ENCODE data around the gene C22orf39.

Gene C22orf39

DNA sequence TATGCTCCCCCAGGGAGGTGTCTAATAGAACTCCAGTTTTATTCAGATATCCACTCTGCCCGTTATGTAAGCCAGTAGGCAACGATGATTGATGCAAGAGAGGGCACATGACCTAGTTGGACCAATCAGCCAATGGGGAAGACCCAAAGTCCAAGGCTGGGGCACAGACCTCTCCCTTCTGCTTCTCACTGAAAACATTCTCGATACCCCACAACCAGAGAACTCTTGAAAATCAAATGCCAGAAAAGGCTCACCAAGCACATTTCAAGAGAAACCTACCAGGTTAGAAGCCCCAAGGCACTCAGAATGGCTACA lies 23.4 kb downstream of the C22orf39 start:
- DNase-seq, result no peak

DNA sequence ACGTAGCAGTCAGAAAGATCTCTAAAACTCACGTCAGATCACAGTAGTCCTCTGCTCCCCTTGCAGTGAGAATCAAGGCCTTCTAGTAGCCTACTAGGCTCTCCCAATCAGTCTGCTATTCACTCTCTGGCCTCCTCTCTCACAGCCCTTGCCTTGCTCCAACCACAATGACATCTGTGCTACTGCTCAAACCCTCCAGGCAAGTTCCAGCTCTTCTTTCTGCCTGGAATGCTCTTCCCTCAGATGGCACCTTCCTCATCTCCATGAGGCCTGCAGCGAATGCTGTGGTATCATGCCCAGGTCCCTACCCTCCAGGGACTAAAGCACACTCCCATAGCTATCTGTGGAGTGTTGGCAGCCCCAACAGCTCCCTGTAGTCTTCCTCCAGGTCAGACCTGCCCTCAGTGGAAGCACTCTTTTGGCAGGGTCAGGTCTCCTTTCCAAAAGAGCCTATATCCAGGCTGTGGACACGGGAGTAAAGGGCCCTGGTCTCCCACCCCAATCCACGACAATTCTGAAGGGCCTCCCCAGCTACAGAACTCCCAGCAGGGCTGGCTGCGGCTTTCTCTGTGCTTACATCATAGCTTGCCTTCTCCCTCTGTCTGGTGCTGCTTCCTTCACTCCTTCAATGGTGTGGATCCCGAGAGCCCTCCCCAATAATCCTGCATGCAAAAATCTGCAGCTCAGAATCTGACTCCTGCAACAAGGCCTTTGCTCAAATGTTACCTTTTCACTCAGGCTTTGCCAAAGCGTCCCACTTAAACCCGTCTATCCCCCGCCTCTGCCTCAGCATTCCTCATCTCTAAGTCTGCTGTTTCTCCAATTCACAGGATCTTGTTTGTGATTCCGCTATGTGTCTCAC lies 24.8 kb downstream of the C22orf39 start:
- no peak for DNase-seq

DNA sequence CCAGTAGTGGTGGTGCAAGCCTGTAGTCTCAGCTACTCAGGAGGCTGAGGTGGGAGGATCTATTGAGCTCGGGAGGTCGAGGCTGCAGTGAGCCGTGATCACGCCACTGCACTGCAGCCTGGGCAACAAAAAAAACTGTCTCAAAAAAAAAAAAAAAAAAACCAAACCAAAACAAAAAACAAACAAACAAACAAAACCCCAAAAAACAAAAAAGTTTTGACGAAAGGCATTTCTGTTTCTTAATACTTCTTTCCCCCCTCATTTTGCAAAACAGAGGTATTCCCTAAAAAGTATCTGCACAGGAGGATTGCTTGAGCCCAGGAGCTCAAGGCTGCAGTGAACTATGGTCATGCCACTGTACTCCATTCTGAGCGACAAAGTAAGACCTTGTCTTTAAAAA lies 27.2 kb downstream of the C22orf39 start:
- DNase-seq, result no peak

DNA sequence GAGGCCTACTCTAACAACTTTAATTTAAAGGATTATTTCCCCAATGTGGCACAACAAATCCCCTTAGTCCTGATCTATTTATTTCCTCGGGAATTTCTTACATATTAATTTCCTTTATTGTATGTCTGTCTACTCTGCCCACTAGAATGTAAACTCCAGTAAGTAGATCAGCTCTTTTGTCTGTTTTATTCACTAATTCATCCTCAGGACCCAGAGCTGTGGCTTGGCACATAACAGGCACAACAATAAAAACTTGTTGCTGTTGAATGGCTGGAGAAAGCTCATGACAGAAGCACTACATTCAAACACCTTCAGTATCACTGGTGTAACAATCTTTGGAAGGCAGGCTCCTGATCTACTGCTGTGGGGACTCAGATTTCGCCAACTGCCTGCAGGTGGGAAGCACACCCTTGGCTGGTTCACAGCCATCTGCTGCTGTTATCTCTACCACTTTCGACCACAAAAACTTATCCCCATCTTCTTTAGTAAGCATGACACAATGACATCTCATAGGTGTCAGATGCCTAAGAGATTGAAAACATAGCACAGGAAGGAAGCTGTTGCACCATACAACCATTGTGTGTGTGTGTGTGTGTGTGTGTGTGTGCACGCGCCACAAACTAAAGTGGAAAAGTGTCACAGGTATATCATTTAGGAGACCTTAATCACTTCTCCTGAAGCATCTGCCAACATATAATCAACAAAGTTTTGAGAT lies 27.9 kb downstream of the C22orf39 start:
- DNase-seq, result peak; percentile 54 to 79

DNA sequence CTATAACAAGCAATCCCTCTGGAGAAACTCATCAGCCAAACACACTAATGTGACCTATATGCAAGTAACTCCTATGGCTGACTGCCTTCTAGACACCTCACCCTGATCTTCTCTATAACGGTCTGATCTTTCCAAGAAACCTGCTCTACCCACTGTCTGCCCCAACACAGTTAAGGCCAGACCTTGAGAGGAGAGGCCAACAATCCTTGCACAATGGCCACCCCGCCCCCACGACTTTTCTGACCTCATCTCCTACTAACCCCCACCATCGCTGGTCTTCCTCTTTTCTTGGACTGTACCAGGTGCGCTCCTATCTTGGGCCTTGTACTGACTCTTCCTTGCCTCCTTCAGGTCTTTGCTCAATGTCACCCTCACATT lies 28.4 kb downstream of the C22orf39 start:
- DNase-seq, result no peak

- DNase-seq, result no peak
These were observed 34.6 kb downstream of the C22orf39 start for GRCh38 chr22:19412923-19413322.

DNA sequence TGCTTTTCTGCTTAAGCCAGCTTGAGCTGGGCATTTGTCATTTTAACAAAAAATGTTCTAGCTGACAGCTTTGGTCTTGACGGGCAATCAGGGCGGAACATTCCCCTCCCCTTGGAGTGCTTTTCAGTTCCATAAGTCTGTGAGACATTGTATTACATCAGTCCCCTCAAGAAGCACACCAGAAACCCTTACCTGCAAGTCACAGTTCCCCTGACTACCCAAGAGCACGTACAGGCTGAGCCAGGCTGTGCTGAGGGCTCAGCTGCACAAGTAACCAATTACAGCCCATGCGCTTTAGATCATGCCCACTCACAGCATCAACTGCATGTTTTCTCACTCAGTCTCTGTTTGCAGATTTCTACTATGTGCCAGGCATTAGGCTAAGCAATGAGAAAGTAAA lies 35.0 kb downstream of the C22orf39 start:
- DNase-seq, result no peak

DNA sequence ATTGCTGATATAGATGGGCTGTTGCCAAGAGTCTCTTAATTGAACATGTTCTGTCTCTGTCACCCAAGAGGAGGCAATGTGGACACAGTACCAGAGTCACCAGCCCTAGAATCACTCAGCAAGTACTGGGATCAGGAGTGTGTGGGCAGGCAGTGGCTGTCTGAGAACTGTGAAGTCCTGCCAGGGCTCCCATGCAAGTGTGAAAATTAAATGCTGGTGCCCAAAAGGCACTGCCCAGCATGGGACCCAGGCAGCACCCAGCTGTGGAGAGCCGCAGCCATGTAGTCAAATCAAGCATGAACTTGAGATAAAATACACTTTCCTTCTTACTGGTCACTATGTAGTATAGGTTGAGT lies 35.8 kb downstream of the C22orf39 start:
- DNase-seq, result no peak

DNA sequence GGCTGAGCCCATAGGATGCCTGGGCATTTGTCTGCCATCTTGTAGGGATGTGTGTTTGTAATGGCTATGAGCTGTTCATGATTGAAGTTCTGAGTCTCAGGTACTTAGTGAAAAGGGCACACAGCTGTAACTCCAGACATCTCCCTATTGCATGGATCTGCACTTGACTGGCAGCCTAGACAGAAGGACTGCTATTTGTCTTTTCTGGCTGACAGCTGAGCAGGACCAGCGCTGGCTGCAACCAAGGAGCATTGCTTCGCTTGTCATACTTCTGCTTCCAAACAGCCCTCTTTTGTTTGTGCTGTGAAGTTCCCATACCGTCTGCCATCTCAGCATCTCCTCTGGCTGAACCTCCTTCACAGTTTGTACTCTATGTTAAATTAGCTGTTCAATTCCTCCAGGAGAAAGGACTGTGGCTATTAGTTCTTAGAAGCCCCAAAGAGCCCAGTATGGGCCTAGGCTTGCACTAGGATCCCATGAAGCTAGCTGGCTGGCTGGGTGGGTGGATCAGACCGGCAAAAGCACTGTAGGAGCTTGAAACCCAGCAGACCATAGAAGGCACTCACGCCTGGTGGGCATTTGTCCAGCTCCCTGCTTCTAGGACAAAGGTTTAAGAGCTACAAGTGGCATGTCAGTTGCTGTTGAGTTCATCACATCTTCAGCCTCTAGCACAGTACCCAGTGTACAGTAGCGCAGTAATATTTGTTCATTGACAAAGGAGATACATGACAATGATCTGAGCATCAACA lies 36.4 kb downstream of the C22orf39 start:
- no peak for DNase-seq

GRCh38 chr22:19407649-19408606 lies 39.6 kb downstream of the C22orf39 start:
- no peak for DNase-seq

- no peak for DNase-seq
These were observed 40.7 kb downstream of the C22orf39 start for GRCh38 chr22:19406846-19407245.

GRCh38 chr22:19406281-19406811 lies 41.2 kb downstream of the C22orf39 start:
- no peak for DNase-seq

GRCh38 chr22:19405652-19406051 lies 41.9 kb downstream of the C22orf39 start:
- no peak for DNase-seq

GRCh38 chr22:19405133-19405532 lies 42.4 kb downstream of the C22orf39 start:
- DNase-seq, result no peak

GRCh38 chr22:19404676-19405075 lies 42.8 kb downstream of the C22orf39 start:
- DNase-seq, result no peak

- DNase-seq, result no peak
These were observed 44.8 kb downstream of the C22orf39 start for GRCh38 chr22:19402642-19403191.

- DNase-seq, result no peak
These were observed 46.0 kb downstream of the C22orf39 start for GRCh38 chr22:19401483-19401882.

DNA sequence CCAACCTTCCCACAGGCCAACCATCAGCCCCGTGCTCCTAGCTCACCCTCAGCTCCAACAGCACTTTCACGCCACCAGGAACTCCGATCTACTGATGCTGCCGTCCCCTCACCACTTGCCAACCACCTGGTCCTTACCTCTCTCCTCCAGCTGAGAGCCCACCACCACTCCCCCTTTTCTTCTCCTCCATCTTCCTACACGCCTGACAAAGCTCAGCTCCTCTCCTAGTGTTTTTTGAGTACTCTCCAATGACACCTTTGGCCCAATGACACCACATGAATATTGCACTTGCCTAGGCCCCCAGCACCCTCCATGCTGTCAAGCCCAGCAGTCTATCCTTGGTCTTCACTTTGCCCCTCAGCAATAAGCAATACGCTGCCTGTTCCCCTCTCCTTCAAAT lies 46.6 kb downstream of the C22orf39 start:
- DNase-seq, result no peak

- DNase-seq, result no peak
These were observed 48.9 kb downstream of the C22orf39 start for GRCh38 chr22:19398652-19399051.

DNA sequence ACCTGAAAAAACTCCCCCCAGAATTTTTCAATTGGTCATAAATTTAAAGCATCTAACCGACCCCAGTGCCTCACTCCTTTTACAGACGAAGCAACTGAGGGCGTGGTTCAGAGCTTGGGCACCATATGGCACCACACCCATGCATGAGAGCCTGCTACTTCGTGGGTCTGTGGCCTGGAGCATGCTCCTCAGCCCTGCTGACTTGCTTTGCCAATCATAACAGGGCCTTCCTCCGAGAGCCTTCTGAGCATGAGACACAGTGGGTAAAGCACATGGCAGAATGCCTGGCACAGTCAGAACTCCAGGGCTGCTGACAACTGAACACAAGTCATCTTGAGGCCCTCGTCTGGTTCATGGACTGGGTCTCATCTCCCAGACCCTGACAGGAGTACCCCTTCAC lies 49.3 kb downstream of the C22orf39 start:
- DNase-seq, result no peak

- DNase-seq, result no peak
These were observed 49.8 kb downstream of the C22orf39 start for GRCh38 chr22:19397734-19398104.

Data from CD4-positive, alpha-beta T cell treated with Interleukin-4 for 1 hour (primary cell).